K562 (cell line): ENCODE measurements around the gene PCDH1. TPM values are rescaled to one million over a fixed set of nuclear protein-coding genes. Genes with fewer than 3 reads are reported as not detected.

Experiments used
- ARID2 ChIP-seq: fragments of 450-650 bp; IDR thresholded peaks from 2 replicates; pipeline ENCODE4 v1.6.1; 2017; ENCODE audit warnings: antibody characterized with exemption, mild to moderate bottlenecking
- ATF4 ChIP-seq: fragments of 450-650 bp; formaldehyde crosslinking; IDR thresholded peaks from 2 replicates; pipeline ENCODE4 v1.4.0; 2022; ENCODE audit warnings: mild to moderate bottlenecking, moderate library complexity
- DMBX1 ChIP-seq: fragments of 250-450 bp; sonication (Bioruptor Pico); IDR thresholded peaks from 2 replicates; pipeline ENCODE4 v1.8.0; 2022; ENCODE audit warnings: inconsistent platforms, mild to moderate bottlenecking, moderate library complexity, borderline replicate concordance
- E2F1 ChIP-seq: sonication (generic); formaldehyde crosslinking; IDR thresholded peaks from 2 replicates; pipeline ENCODE4 v1.8.1; 2023; ENCODE audit warnings: mild to moderate bottlenecking, missing genetic modification reagents, moderate library complexity
- HEY1 ChIP-seq: fragments of 250-450 bp; sonication (Bioruptor Pico); IDR thresholded peaks from 2 replicates; pipeline ENCODE4 v1.5.0; 2020; ENCODE audit warnings: mild to moderate bottlenecking, moderate library complexity, borderline replicate concordance
- IFI16 ChIP-seq: fragments of 250-450 bp; sonication (Bioruptor Pico); IDR thresholded peaks from 2 replicates; pipeline ENCODE4 v2.1.2; 2022; ENCODE audit warnings: mild to moderate bottlenecking, inconsistent platforms
- KDM5B ChIP-seq: fragments of 200-600 bp; sonication (generic); IDR thresholded peaks from 2 replicates; pipeline ENCODE4 v1.6.1; 2012; ENCODE audit warnings: low read depth, mild to moderate bottlenecking, moderate library complexity, low read length, control low read depth, inconsistent platforms; ENCODE audit not compliant: insufficient replicate concordance
- MAFF ChIP-seq: IDR thresholded peaks from 2 replicates; pipeline ENCODE4 v1.6.1; 2012; ENCODE audit warnings: low read length, improper control_type of control experiment
- MBD2 ChIP-seq: sonication (generic); IDR thresholded peaks from 2 replicates; pipeline ENCODE4 v1.6.1; 2016; ENCODE audit warnings: low read depth, borderline replicate concordance
- MECOM ChIP-seq: fragments of 250-450 bp; sonication (Bioruptor Pico); IDR thresholded peaks from 2 replicates; pipeline ENCODE4 v1.8.0; 2022; ENCODE audit warnings: inconsistent platforms
- NFE2L1 ChIP-seq: fragments of 450-650 bp; IDR thresholded peaks from 2 replicates; pipeline ENCODE4 v1.6.1; 2016; ENCODE audit warnings: missing genetic modification characterization, low read depth, mild to moderate bottlenecking, missing compliant biosample characterization, moderate library complexity, borderline replicate concordance
- PYGO2 ChIP-seq: fragments of 450-650 bp; IDR thresholded peaks from 2 replicates; pipeline ENCODE4 v1.6.1; 2016; ENCODE audit warnings: mild to moderate bottlenecking, missing genetic modification characterization, moderate library complexity, missing compliant biosample characterization
- RBM22 ChIP-seq: fragments of 200-400 bp; formaldehyde crosslinking; IDR thresholded peaks from 2 replicates; pipeline ENCODE4 v1.6.1; 2018; ENCODE audit warnings: low read length, low read depth; ENCODE audit not compliant: poor library complexity, severe bottlenecking
- SRF ChIP-seq, 2 experiments: fragments of 250-450, 450-650 bp in 1 of 2; sonication (Bioruptor Pico) in 1 of 2; sonication (generic) in 1 of 2; formaldehyde crosslinking; IDR thresholded peaks; 2 replicates each; pipeline versions ENCODE4 v1.5.0 to v1.5.1; 2020 to 2022; ENCODE audit warnings: mild to moderate bottlenecking in 1 of 2, missing genetic modification reagents in 1 of 2
- ZFP91 ChIP-seq: sonication (generic); formaldehyde crosslinking; IDR thresholded peaks from 2 replicates; pipeline ENCODE4 v1.8.0; 2022; ENCODE audit warnings: mild to moderate bottlenecking, missing genetic modification reagents
- ZNF175 ChIP-seq: fragments of 200-800 bp; sonication (Bioruptor generic); IDR thresholded peaks from 2 replicates; pipeline ENCODE4 v1.6.1; 2016; ENCODE audit warnings: low read depth, mild to moderate bottlenecking, missing genetic modification characterization, missing compliant biosample characterization
- ZNF217 ChIP-seq: sonication (generic); formaldehyde crosslinking; IDR thresholded peaks from 2 replicates; pipeline ENCODE4 v1.8.0; 2022; ENCODE audit warnings: mild to moderate bottlenecking, missing genetic modification reagents
- ZNF263 ChIP-seq: sonication (generic); formaldehyde crosslinking; IDR thresholded peaks from 2 replicates; pipeline ENCODE4 v1.8.0; 2022; ENCODE audit warnings: mild to moderate bottlenecking, missing genetic modification reagents, borderline replicate concordance
- ZSCAN29 ChIP-seq: fragments of 450-650 bp; IDR thresholded peaks from 2 replicates; pipeline ENCODE4 v1.6.1; 2017
- polyA plus RNA-seq, 8 experiments: library from polyadenylated mRNA; depleted of rRNA in 4 of 8; stranded (reverse) in 5 of 8; unstranded in 3 of 8; fragments of >200 nt; fragmentation: Nextera tagmentation in 2 of 8; fragmentation: Illumina TruSeq in 1 of 8; extraction: Ambion mirVana in 2 of 8; extraction: Trizol in 1 of 8; gene quantifications; 2 replicates each; pipeline versions ENCODE4 v1.2.1 to v1.2.3, GENCODE V29; 2011 to 2014; ENCODE audit warnings: inconsistent platforms in 1 of 8, missing spikeins in 1 of 8
- total RNA-seq, 7 experiments: library from RNA; depleted of rRNA in 6 of 7; stranded (reverse); fragments of >200 nt in 6 of 7; fragmentation: Illumina TruSeq in 2 of 7; extraction: Trizol in 2 of 7; gene quantifications; 2 replicates each; pipeline versions ENCODE4 v1.2.1 to v1.2.3, GENCODE V29; 2011 to 2021; ENCODE audit warnings: low replicate concordance in 1 of 7
- TF ChIP-seq, protein P1 (sequence below): fragments of 450-650 bp; formaldehyde crosslinking; IDR thresholded peaks from 2 replicates; pipeline ENCODE4 v1.4.0; 2020; ENCODE audit warnings: mild to moderate bottlenecking, moderate library complexity
- TF ChIP-seq, protein P2 (sequence below): fragments of 450-650 bp; IDR thresholded peaks from 2 replicates; pipeline ENCODE4 v1.6.1; 2016

The PCDH1 gene
- total and polyA plus RNA-seq, 9 of the 15 experiments (the other 6 are each of a cell fraction or from before 2014, with no cell fraction given): 0.11 to 3.6 (median 1.9) TPM; not detected in 1

GRCh38 chr5:141923448-141924313 lies 45.5 kb upstream of the PCDH1 start, which contains the start of gene DELE1 (continued):
- TF ChIP-seq KDM5B: peak; percentile 88
- TF ChIP-seq MBD2: peak; percentile 70; the same call in 1 of the 2 replicates
- no peak for TF ChIP-seq DMBX1 (CRISPR knock-in tag)
- no peak for TF ChIP-seq ARID2
- no peak for TF ChIP-seq ZNF217 (CRISPR knock-in tag)
- TF ChIP-seq, protein P1, sequence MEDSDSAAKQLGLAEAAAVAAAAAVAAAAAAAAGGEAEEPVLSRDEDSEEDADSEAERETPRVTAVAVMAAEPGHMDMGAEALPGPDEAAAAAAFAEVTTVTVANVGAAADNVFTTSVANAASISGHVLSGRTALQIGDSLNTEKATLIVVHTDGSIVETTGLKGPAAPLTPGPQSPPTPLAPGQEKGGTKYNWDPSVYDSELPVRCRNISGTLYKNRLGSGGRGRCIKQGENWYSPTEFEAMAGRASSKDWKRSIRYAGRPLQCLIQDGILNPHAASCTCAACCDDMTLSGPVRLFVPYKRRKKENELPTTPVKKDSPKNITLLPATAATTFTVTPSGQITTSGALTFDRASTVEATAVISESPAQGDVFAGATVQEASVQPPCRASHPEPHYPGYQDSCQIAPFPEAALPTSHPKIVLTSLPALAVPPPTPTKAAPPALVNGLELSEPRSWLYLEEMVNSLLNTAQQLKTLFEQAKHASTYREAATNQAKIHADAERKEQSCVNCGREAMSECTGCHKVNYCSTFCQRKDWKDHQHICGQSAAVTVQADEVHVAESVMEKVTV (CRISPR knock-in tag): peak; percentile 90
- no peak for TF ChIP-seq MECOM (CRISPR knock-in tag)
- 0 out of 2 replicates have a peak, but pooled peaks have one; percentile 48 for TF ChIP-seq E2F1 (CRISPR knock-in tag)
- TF ChIP-seq, protein P2, sequence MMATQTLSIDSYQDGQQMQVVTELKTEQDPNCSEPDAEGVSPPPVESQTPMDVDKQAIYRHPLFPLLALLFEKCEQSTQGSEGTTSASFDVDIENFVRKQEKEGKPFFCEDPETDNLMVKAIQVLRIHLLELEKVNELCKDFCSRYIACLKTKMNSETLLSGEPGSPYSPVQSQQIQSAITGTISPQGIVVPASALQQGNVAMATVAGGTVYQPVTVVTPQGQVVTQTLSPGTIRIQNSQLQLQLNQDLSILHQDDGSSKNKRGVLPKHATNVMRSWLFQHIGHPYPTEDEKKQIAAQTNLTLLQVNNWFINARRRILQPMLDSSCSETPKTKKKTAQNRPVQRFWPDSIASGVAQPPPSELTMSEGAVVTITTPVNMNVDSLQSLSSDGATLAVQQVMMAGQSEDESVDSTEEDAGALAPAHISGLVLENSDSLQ: no peak
- no peak for TF ChIP-seq ZNF263
- no peak for TF ChIP-seq MAFF
- TF ChIP-seq IFI16 (CRISPR knock-in tag): no peak
- TF ChIP-seq SRF (CRISPR knock-in tag; IDR thresholded peaks at IDR 0.05): peak in 1 of 2 experiments; percentile 75; a peak in 1 of 4 replicates
- TF ChIP-seq ZNF175 (CRISPR knock-in tag): no peak
- no peak for TF ChIP-seq ATF4 (CRISPR knock-in tag)
- TF ChIP-seq HEY1 (CRISPR knock-in tag): no peak
- no peak for TF ChIP-seq NFE2L1 (tag)
- TF ChIP-seq RBM22: no peak
- TF ChIP-seq PYGO2: no peak
- no peak for TF ChIP-seq ZFP91 (CRISPR knock-in tag)
- no peak for TF ChIP-seq ZSCAN29
